Measurements from ENCODE around the gene TPK1. TPM values are rescaled to one million over a fixed set of nuclear protein-coding genes. Genes with fewer than 3 reads are reported as not detected.

TPK1 gene
- total RNA-seq, 1 donor from 2014 or later, result 0.77 TPM

DNA sequence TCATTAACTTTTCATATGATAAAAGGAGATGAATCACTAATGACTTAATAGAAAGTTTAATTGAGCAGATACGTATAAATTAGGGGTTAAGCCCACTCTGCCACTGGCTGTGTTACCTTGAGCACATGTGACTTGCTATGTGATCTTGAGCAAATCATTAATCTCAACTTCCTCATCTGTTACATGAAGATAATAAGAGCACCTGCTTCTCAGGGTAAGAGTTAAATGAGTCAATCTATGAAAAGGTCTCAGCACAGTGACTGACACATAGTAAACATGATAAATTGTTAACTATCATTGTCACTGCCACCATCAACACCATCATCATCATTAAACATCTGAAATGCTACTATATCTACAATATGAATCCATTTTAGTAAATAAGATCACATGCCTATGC is 110.8 kb downstream of the TPK1 start:
- Mint-ChIP-seq H3K27me3 (ENCODE audit: unreplicated experiment) (no peaks in the 10 kb centered on the region), H3K4me1 (ENCODE audit: unreplicated experiment) (peaks cover 3% of the 10 kb centered on the region), H3K36me3 (ENCODE audit: low read depth, unreplicated experiment) (no peaks in the 10 kb centered on the region), H3K4me3 (ENCODE audit: unreplicated experiment) (no peak overlapping the region), H3K9me3 (ENCODE audit: unreplicated experiment) (peaks cover 5% of the 10 kb centered on the region), H3K27ac (ENCODE audit: unreplicated experiment) (no peak overlapping the region)
- DNase-seq (ENCODE audit: low spot score), result no peak
- TF ChIP-seq, protein P1, sequence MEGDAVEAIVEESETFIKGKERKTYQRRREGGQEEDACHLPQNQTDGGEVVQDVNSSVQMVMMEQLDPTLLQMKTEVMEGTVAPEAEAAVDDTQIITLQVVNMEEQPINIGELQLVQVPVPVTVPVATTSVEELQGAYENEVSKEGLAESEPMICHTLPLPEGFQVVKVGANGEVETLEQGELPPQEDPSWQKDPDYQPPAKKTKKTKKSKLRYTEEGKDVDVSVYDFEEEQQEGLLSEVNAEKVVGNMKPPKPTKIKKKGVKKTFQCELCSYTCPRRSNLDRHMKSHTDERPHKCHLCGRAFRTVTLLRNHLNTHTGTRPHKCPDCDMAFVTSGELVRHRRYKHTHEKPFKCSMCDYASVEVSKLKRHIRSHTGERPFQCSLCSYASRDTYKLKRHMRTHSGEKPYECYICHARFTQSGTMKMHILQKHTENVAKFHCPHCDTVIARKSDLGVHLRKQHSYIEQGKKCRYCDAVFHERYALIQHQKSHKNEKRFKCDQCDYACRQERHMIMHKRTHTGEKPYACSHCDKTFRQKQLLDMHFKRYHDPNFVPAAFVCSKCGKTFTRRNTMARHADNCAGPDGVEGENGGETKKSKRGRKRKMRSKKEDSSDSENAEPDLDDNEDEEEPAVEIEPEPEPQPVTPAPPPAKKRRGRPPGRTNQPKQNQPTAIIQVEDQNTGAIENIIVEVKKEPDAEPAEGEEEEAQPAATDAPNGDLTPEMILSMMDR (IDR thresholded peaks at IDR 0.05; ENCODE audit: unreplicated experiment), result no peak

DNA sequence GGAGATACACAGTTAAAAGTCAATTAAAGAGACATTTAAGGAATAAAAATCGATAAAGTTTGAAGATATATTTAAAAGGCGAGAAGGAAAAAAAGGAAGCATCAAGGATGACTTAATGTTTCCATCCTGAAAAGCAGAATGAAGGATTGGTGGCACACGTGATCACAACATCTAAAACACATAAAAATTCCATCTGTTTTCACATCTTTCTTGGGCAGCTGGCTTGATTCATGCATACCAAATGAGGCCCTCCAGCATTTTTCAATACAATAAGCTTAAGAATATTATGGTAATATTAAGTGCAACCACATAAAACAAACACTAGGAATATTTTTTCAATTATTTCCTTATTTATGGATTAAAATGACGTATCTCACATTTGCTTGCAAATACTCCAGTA is 112.6 kb downstream of the TPK1 start:
- TF ChIP-seq, protein P1 (IDR thresholded peaks at IDR 0.05; ENCODE audit: unreplicated experiment), result no peak
- DNase-seq (ENCODE audit: low spot score), result no peak
- H3K27me3 Mint-ChIP-seq (ENCODE audit: unreplicated experiment), result no peaks in the 10 kb centered on the region

DNA sequence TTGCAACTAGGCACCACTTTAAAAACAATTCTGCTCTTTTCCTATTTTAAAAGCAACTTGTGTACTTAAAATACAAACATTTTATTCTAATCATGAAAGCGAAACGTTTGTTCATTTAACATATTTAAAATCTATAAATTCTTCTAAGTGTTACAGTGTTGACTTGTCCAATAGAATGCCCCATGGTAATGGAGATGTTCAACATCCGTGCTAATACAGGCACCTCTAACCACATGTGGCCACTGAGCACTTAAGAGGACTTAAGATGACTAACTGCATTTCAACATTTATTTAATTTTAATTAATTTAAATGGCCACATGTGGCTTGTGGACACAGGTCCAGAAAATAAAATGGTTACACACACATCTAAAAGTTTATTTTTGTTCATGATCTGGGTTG is 115.1 kb downstream of the TPK1 start:
- TF ChIP-seq, protein P1 (IDR thresholded peaks at IDR 0.05; ENCODE audit: unreplicated experiment), result no peak
- Mint-ChIP-seq H3K27ac (ENCODE audit: unreplicated experiment) (no peak overlapping the region), H3K4me1 (ENCODE audit: unreplicated experiment) (peaks cover 4% of the 10 kb centered on the region), H3K4me3 (ENCODE audit: unreplicated experiment) (no peak overlapping the region), H3K36me3 (ENCODE audit: low read depth, unreplicated experiment) (no peaks in the 10 kb centered on the region), H3K9me3 (ENCODE audit: unreplicated experiment) (no peaks in the 10 kb centered on the region), H3K27me3 (ENCODE audit: unreplicated experiment) (no peaks in the 10 kb centered on the region)
- DNase-seq (ENCODE audit: low spot score), result no peak

More for the DNA sequence above, 112.6 kb downstream of the TPK1 start:
- Mint-ChIP-seq H3K4me3 (ENCODE audit: unreplicated experiment) (no peak overlapping the region), H3K27ac (ENCODE audit: unreplicated experiment) (no peak overlapping the region), H3K36me3 (ENCODE audit: low read depth, unreplicated experiment) (no peaks in the 10 kb centered on the region), H3K9me3 (ENCODE audit: unreplicated experiment) (peaks cover 5% of the 10 kb centered on the region), H3K4me1 (ENCODE audit: unreplicated experiment) (peaks cover 4% of the 10 kb centered on the region)

DNA sequence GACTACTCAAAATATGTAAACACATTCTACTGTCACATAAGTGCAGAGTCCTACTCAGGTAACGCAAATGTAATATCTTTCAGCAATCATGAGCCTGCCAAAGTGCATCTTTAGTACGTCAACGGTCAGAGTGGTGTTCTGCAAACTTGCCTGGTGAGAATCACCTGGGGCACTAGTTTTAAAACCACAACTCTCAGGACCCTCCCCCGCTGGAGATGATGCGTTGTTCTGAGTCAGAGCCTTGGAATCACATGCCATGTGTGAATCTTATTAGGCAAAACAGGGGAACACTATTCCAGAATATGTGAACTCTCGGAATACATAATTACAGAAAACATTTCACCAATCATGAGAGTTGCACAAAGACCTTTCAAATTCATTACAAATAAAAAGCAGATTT is 115.7 kb downstream of the TPK1 start:
- no peaks in the 10 kb centered on the region for H3K36me3 Mint-ChIP-seq (ENCODE audit: low read depth, unreplicated experiment)
- H3K27me3 Mint-ChIP-seq (ENCODE audit: unreplicated experiment), result no peaks in the 10 kb centered on the region
- no peak for DNase-seq (ENCODE audit: low spot score)
- H3K9me3 Mint-ChIP-seq (ENCODE audit: unreplicated experiment), result no peaks in the 10 kb centered on the region
- no peak overlapping the region for H3K27ac Mint-ChIP-seq (ENCODE audit: unreplicated experiment)
- peaks cover 4% of the 10 kb centered on the region for H3K4me1 Mint-ChIP-seq (ENCODE audit: unreplicated experiment)
- TF ChIP-seq, protein P1 (IDR thresholded peaks at IDR 0.05; ENCODE audit: unreplicated experiment), result no peak
- no peak overlapping the region for H3K4me3 Mint-ChIP-seq (ENCODE audit: unreplicated experiment)

DNA sequence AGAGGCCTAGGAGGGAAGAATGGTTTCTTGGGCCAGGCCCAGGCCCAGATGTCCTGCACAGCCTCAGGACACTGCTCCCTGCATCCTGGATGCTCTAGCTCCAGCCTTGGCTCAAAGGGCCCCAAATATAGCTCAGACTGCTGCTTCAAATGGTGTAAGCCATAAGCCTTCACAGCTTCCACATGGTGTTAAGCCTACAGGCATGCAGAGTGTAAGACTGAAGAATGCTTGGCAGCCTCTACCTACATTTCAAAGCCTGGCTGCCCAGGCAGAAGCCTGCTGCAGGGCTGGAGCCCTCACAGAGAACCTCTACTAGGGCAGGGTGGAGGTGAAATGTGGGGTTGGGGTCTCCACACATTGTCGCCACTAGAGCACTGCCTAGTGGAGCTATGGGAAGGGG is 118.1 kb downstream of the TPK1 start:
- H3K27me3 Mint-ChIP-seq (ENCODE audit: unreplicated experiment), result no peaks in the 10 kb centered on the region
- TF ChIP-seq, protein P1 (IDR thresholded peaks at IDR 0.05; ENCODE audit: unreplicated experiment), result no peak
- no peaks in the 10 kb centered on the region for H3K9me3 Mint-ChIP-seq (ENCODE audit: unreplicated experiment)
- no peaks in the 10 kb centered on the region for H3K36me3 Mint-ChIP-seq (ENCODE audit: low read depth, unreplicated experiment)
- peaks cover 17% of the 10 kb centered on the region for H3K4me1 Mint-ChIP-seq (ENCODE audit: unreplicated experiment)
- no peak for DNase-seq (ENCODE audit: low spot score)
- no peak overlapping the region for H3K4me3 Mint-ChIP-seq (ENCODE audit: unreplicated experiment)
- H3K27ac Mint-ChIP-seq (ENCODE audit: unreplicated experiment), result no peak overlapping the region
